VCaP (cell line): ENCODE measurements around the gene VPS13C.

ENCODE experiments used
- H3K27ac ChIP-seq: fragments of 450-650 bp; 2 replicates; pipeline ENCODE4 v1.5.1; 2017
- CTCF ChIP-seq: fragments of 450-650 bp; conservative IDR thresholded peaks from 2 replicates; pipeline ENCODE4 v1.5.1; 2017; ENCODE audit warnings: mild to moderate bottlenecking, moderate library complexity

VPS13C gene

GRCh38 chr15:61936528-61937195, 123.6 kb downstream of the VPS13C start:
- H3K27ac ChIP-seq = peak overlapping the region; percentile 45
- no peak for TF ChIP-seq CTCF

GRCh38 chr15:61935493-61935892, 124.8 kb downstream of the VPS13C start:
- TF ChIP-seq CTCF = no peak
- no peak overlapping the region for H3K27ac ChIP-seq

GRCh38 chr15:61929452-61929851, 130.8 kb downstream of the VPS13C start:
- no peak for TF ChIP-seq CTCF
- H3K27ac ChIP-seq = no peak overlapping the region

- no peak overlapping the region for H3K27ac ChIP-seq
- no peak for TF ChIP-seq CTCF
These were observed 137.1 kb downstream of the VPS13C start for GRCh38 chr15:61923173-61923572.

GRCh38 chr15:61921093-61921492, 139.2 kb downstream of the VPS13C start:
- H3K27ac ChIP-seq = no peak overlapping the region
- no peak for TF ChIP-seq CTCF

- no peak overlapping the region for H3K27ac ChIP-seq
- no peak for TF ChIP-seq CTCF
These were observed 142.8 kb downstream of the VPS13C start for GRCh38 chr15:61917457-61917856.

GRCh38 chr15:61916104-61916503, 144.1 kb downstream of the VPS13C start:
- TF ChIP-seq CTCF = no peak
- H3K27ac ChIP-seq = no peak overlapping the region
